ENCODE measurements around the gene MAP3K15. TPM values are rescaled to one million over a fixed set of nuclear protein-coding genes. Genes with fewer than 3 reads are reported as not detected.

Gene MAP3K15
- total RNA-seq, 4 donors from 2014 or later = not detected

- TF ChIP-seq, protein P1, sequence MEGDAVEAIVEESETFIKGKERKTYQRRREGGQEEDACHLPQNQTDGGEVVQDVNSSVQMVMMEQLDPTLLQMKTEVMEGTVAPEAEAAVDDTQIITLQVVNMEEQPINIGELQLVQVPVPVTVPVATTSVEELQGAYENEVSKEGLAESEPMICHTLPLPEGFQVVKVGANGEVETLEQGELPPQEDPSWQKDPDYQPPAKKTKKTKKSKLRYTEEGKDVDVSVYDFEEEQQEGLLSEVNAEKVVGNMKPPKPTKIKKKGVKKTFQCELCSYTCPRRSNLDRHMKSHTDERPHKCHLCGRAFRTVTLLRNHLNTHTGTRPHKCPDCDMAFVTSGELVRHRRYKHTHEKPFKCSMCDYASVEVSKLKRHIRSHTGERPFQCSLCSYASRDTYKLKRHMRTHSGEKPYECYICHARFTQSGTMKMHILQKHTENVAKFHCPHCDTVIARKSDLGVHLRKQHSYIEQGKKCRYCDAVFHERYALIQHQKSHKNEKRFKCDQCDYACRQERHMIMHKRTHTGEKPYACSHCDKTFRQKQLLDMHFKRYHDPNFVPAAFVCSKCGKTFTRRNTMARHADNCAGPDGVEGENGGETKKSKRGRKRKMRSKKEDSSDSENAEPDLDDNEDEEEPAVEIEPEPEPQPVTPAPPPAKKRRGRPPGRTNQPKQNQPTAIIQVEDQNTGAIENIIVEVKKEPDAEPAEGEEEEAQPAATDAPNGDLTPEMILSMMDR (IDR thresholded peaks at IDR 0.05; ENCODE audit: low read depth) = no peak
Observed at GRCh38 chrX:19555683-19556082, 40.4 kb upstream of the MAP3K15 start.

DNA sequence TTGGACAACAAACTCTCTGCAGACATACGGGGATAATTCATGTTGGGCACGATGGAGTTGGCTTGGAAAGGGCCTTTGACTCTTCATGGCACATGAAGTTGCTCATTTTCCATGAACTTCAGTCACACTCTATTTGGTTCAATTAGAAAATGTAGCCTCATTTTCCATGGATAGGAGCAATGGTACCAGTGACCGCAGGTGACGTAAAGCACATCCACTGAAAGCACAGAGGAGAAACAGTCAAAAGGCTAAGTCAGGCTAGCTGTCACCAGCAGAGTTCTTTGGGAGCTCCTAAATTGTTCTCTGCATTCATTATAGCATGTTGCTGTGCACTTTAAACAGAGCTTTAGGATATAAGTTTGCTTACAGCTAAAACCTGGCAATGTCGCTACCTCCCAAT lies 39.9 kb upstream of the MAP3K15 start:
- TF ChIP-seq, protein P1 (IDR thresholded peaks at IDR 0.05; ENCODE audit: low read depth) = no peak

DNA sequence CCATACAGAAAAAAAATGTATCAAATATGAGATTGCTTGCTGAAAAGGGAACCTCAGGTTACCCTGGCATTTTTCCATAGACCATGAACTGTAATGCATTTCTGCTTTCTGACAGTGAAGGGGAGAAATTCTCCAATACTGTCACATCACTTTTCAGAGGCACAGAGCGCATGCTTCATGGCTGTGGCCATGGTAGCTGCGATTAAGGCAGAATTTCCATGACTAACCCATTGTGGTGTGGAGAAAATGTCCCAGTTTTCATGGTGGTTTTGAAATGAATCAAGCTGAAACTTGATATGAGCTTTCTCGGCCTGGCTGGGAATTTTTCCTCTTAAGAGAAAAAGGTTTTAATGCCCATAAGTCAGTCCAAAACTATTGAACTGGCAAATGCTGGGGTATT lies 39.5 kb upstream of the MAP3K15 start:
- TF ChIP-seq, protein P1 (IDR thresholded peaks at IDR 0.05; ENCODE audit: low read depth) = no peak

DNA sequence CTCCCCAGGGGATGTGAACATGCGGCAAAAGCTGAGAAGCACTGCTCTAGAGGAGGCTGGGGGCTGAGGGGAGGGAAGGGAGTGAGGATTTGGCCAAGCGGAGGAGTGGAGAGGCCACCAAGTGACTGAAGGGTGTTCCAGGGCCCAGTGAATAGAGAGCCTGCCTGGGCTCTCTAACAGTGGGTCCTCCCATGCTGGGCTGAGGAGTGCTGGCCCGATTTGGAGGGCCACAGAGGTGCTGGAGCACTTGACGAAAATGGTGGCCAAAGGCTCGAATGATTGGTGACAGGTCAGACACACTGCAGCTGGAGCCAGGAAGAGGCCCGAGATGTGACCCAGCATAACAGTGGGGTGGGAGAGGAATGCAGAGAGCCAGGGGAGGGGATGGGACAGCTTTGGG lies 37.5 kb upstream of the MAP3K15 start:
- TF ChIP-seq, protein P1 (IDR thresholded peaks at IDR 0.05; ENCODE audit: low read depth) = no peak

DNA sequence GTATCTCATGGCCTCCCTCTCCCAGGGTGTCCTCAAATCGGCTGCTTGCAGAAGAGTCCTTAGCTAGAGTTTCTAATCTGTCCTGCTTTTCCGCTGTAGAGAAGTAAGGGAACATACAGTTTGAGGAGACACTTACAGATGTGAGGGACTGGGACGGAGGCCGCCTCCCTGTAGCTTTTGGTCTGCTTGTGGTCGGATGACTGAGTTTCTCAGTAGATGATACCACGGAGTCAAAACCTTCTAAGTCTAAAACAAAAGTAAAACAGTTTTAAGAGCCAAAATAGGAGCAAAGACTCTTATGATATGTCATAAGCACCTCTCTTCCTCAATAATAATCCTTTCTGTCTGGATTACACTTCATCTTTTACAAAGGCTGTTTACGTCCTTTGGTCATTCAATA lies 34.5 kb upstream of the MAP3K15 start:
- TF ChIP-seq, protein P1 (IDR thresholded peaks at IDR 0.05; ENCODE audit: low read depth) = no peak

GRCh38 chrX:19548934-19549333 lies 33.6 kb upstream of the MAP3K15 start:
- TF ChIP-seq, protein P1 (IDR thresholded peaks at IDR 0.05; ENCODE audit: low read depth) = no peak

DNA sequence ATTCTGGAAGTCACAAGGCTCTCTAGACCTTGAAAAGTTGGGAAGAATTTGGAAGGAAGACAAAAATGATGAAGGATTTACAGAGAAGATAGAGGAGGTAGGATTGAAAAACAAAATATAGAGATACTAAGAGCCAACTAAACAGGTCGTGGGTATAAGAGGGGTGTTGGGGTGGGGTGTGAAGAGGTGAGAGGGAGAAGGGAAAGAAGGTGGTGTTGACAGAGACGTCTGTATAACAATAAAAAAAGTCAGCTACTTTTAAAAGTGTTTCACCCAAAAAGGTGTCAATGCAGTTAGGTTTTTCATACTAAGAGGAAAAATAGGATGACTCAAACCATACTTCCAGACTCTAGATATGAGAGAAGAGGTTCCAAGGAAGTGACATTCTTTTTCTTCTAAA lies 33.0 kb upstream of the MAP3K15 start:
- TF ChIP-seq, protein P1 (IDR thresholded peaks at IDR 0.05; ENCODE audit: low read depth) = no peak
